ENCODE data around the gene DNAAF1. TPM values are rescaled to one million over a fixed set of nuclear protein-coding genes. Genes with fewer than 3 reads are reported as not detected.

DNAAF1 gene
- polyA plus RNA-seq, 1 donor (not counting 4 experiments of a cell fraction or from before 2014, with no cell fraction given) = 0.01 TPM

DNA sequence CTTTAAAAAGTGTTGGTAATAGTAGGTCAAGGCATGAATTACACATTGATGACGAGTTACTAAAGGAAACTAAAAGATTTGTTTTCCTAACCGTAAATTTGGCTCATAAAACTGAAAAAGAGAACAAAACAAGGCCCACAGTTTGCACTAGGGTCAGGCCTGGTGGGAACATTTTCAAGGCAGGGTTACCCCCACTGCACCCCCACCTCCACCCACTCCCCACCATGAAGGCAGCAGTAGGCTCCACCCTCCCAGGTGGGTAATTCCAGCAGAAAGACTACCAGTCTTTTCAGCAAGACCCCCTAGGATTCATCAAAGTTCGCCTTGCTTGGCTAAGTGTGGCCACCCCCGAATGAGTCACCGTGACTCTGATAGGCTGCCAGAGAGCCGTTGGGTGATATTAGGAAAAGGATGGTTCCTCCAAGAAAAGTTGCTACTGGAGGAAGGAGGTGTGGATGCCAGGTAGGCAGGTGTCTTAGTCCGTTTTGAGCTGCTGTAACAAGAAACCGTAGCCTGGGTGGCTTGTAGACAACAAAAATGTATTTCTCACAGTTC lies 8.6 kb downstream of the DNAAF1 start:
- Histone ChIP-seq H3K4me3 (ENCODE audit: control insufficient read depth in 2 of 3, extremely low read depth in 1 of 3, insufficient read depth in 2 of 3, low read depth in 1 of 3, low read length in 3 of 3) (no peak overlapping the region), H3K27ac (ENCODE audit: control insufficient read depth, insufficient read depth, low read length) (no peak overlapping the region), H3K27me3 (ENCODE audit: control insufficient read depth, extremely low read depth, insufficient read depth, low read length) (no peaks in the 10 kb centered on the region), H3K36me3 (ENCODE audit: control insufficient read depth in 2 of 2, extremely low read depth in 1 of 2, insufficient read depth in 2 of 2, low read length in 2 of 2) (no peaks in the 10 kb centered on the region), H3K79me2 (ENCODE audit: control insufficient read depth, insufficient read depth, low read length) (no peaks in the 10 kb centered on the region), H3K4me2 (ENCODE audit: control insufficient read depth, extremely low read depth, insufficient read depth, low read depth, low read length) (no peak overlapping the region), H2AFZ (ENCODE audit: control insufficient read depth, low read length) (no peak overlapping the region), H3K9ac (ENCODE audit: control insufficient read depth, extremely low read depth, insufficient read depth, low read length) (no peak overlapping the region), H3K9me1 (ENCODE audit: control insufficient read depth, extremely low read depth, insufficient read depth, low read length) (no peaks in the 10 kb centered on the region), H3K4me1 (ENCODE audit: control insufficient read depth, extremely low read depth, insufficient read depth, low read length) (no peaks in the 10 kb centered on the region), H4K20me1 (ENCODE audit: control insufficient read depth, extremely low read depth, insufficient read depth, low read length) (no peaks in the 10 kb centered on the region), H3K9me3 (ENCODE audit: control insufficient read depth, low read depth, low read length) (peaks cover 2% of the 10 kb centered on the region)
- FAIRE-seq = no peak
- TF ChIP-seq, protein P1, sequence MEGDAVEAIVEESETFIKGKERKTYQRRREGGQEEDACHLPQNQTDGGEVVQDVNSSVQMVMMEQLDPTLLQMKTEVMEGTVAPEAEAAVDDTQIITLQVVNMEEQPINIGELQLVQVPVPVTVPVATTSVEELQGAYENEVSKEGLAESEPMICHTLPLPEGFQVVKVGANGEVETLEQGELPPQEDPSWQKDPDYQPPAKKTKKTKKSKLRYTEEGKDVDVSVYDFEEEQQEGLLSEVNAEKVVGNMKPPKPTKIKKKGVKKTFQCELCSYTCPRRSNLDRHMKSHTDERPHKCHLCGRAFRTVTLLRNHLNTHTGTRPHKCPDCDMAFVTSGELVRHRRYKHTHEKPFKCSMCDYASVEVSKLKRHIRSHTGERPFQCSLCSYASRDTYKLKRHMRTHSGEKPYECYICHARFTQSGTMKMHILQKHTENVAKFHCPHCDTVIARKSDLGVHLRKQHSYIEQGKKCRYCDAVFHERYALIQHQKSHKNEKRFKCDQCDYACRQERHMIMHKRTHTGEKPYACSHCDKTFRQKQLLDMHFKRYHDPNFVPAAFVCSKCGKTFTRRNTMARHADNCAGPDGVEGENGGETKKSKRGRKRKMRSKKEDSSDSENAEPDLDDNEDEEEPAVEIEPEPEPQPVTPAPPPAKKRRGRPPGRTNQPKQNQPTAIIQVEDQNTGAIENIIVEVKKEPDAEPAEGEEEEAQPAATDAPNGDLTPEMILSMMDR (optimal IDR thresholded peaks at IDR 0.05 in 1 of 3, IDR thresholded peaks at IDR 0.05 in 1 of 3, conservative IDR thresholded peaks at IDR 0.05 in 1 of 3; ENCODE audit: extremely low read depth in 1 of 3, insufficient read depth in 2 of 3, low read length in 3 of 3) = no peak
- TF ChIP-seq EZH2 (IDR thresholded peaks at IDR 0.05; ENCODE audit: low read length) = no peak
- DNase-seq (ENCODE audit: low read depth, low spot score) = no peak
- dilution Hi-C loops (cut with MboI; ENCODE audit: extremely low pct_ligation_motif_present, low sequenced_read_pairs) = no loop called here

DNA sequence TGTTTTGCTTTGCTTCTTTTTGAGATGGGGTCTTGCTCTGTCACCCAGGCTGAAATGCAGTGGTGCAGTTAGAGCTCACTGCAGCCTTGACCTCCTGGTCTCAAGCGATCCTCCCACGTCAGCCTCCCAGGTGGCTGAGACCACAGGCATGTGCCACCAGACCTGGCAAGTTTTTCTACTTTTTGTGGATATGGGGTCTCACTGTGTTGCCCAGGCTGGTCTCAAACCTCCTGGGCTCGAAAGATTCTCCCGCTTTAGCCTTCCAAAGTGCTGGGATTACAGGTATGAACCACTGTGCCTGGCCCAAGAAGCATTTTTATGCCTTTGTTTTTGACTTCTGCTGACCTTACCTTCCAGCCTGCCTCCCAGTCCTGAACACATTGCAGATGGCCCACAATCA lies 10.1 kb downstream of the DNAAF1 start:
- no peaks in the 10 kb centered on the region for H3K9me1 ChIP-seq (ENCODE audit: control insufficient read depth, extremely low read depth, insufficient read depth, low read length)
- H4K20me1 ChIP-seq (ENCODE audit: control insufficient read depth, extremely low read depth, insufficient read depth, low read length) = no peaks in the 10 kb centered on the region
- H3K27me3 ChIP-seq (ENCODE audit: control insufficient read depth, extremely low read depth, insufficient read depth, low read length) = peaks cover 5% of the 10 kb centered on the region
- no peak overlapping the region for H2AFZ ChIP-seq (ENCODE audit: control insufficient read depth, low read length)
- H3K79me2 ChIP-seq (ENCODE audit: control insufficient read depth, insufficient read depth, low read length) = no peaks in the 10 kb centered on the region
- H3K27ac ChIP-seq (ENCODE audit: control insufficient read depth, insufficient read depth, low read length) = no peak overlapping the region
- no peaks in the 10 kb centered on the region for H3K4me1 ChIP-seq (ENCODE audit: control insufficient read depth, extremely low read depth, insufficient read depth, low read length)
- DNase-seq (ENCODE audit: low read depth, low spot score) (no peak), FAIRE-seq (no peak)
- no peak for TF ChIP-seq EZH2 (IDR thresholded peaks at IDR 0.05; ENCODE audit: low read length)
- TF ChIP-seq, protein P1 (optimal IDR thresholded peaks at IDR 0.05 in 1 of 3, IDR thresholded peaks at IDR 0.05 in 1 of 3, conservative IDR thresholded peaks at IDR 0.05 in 1 of 3; ENCODE audit: extremely low read depth in 1 of 3, insufficient read depth in 2 of 3, low read length in 3 of 3) = no peak
- H3K9ac ChIP-seq (ENCODE audit: control insufficient read depth, extremely low read depth, insufficient read depth, low read length) = no peak overlapping the region
- H3K4me2 ChIP-seq (ENCODE audit: control insufficient read depth, extremely low read depth, insufficient read depth, low read depth, low read length) = no peak overlapping the region
- no peak overlapping the region for H3K4me3 ChIP-seq (ENCODE audit: control insufficient read depth in 2 of 3, extremely low read depth in 1 of 3, insufficient read depth in 2 of 3, low read depth in 1 of 3, low read length in 3 of 3)
- H3K36me3 ChIP-seq (ENCODE audit: control insufficient read depth in 2 of 2, extremely low read depth in 1 of 2, insufficient read depth in 2 of 2, low read length in 2 of 2) = no peaks in the 10 kb centered on the region
- dilution Hi-C loops (cut with MboI; ENCODE audit: extremely low pct_ligation_motif_present, low sequenced_read_pairs) = no loop called here
- peaks cover 2% of the 10 kb centered on the region for H3K9me3 ChIP-seq (ENCODE audit: control insufficient read depth, low read depth, low read length)

All from keratinocyte (primary cell).